ENCODE data around the gene FUT3. TPM values are rescaled to one million over a fixed set of nuclear protein-coding genes. Genes with fewer than 3 reads are reported as not detected.

Gene FUT3
- total and polyA plus RNA-seq, 2 of the 4 experiments (the other 2 are of a cell fraction) = not detected

DNA sequence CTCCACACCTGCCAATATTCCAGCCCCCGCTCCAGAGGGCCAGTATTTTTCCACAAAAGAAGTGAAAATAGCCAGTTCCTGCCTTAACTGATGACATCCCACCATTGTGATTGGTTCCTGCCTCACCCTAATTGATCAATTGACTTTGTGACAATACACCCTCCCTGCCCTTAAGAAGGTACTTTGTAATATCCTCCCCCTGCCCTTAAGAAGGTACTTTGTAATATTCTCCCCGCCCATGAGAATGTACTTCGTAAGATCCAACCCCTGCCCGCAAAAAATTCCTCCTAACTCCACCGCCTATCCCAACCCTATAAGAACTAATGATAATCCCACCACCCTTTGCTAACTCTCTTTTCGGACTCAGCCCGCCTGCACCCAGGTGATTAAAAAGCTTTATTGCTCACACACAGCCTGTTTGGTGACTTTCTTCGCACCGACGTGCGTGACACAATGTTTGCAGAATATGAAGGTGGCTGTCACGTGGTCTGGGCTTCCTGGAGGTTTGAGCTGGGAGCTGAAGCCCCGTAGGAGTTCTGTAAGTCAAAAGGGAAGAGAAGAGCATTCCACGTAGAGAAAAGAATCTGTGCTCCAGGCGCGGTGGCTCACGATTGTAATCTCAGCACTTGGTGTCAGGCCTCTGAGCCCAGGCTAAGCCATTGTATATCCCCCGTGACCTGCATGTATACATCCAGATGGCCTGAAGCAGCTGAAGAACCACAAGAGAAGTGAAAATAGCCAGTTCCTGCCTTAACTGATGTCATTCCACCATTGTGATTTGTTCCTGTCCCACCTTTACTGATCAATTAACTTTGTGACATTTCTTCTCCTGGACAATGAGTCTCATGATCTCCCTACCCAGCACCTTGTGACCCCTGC is 6.2 kb upstream of the FUT3 start:
- Histone ChIP-seq H3K79me1 (ENCODE audit: low read depth in 1 of 2, low read length in 2 of 2) (no peaks in the 10 kb centered on the region), H3K27me3 (ENCODE audit: control insufficient read depth, insufficient read depth, low read length) (peaks cover 44% of the 10 kb centered on the region), H2AK9ac (replicated peaks; ENCODE audit: low read depth, low read length, poor library complexity) (no peak overlapping the region), H2BK20ac (ENCODE audit: low read depth, low read length) (no peak overlapping the region), H4K91ac (ENCODE audit: insufficient read depth, low read depth, low read length) (no peak overlapping the region), H3K4me2 (ENCODE audit: low read depth, low read length) (no peak overlapping the region), H3K4me1 (ENCODE audit: control insufficient read depth, insufficient read depth, low read length) (no peaks in the 10 kb centered on the region; the same call in 1 of the 2 replicates), H3K9me1 (ENCODE audit: insufficient read depth, low read length) (no peaks in the 10 kb centered on the region), H3K56ac (ENCODE audit: extremely low read depth, insufficient read depth, low read length) (no peak overlapping the region), H3K27ac (ENCODE audit: insufficient read depth, low read length) (no peak overlapping the region), H3K36me3 (ENCODE audit: control insufficient read depth, insufficient read depth, low read length) (no peaks in the 10 kb centered on the region), H3K18ac (ENCODE audit: low read depth, low read length) (no peak overlapping the region), H2BK120ac (ENCODE audit: low read depth, low read length) (no peak overlapping the region), H3K9ac (ENCODE audit: low read depth, low read length) (no peak overlapping the region), H2BK5ac (ENCODE audit: low read depth, low read length, poor library complexity, severe bottlenecking) (no peak overlapping the region), H4K8ac (ENCODE audit: low read depth in 2 of 2, low read length in 2 of 2) (no peak overlapping the region), H3K9me3 (ENCODE audit: control insufficient read depth, insufficient read depth, low read length) (no peaks in the 10 kb centered on the region; the same call in 1 of the 2 replicates), H2BK15ac (ENCODE audit: low read depth, low read length) (no peak overlapping the region), H3K4me3 (ENCODE audit: insufficient read depth, low read depth, low read length) (no peak overlapping the region), H2AFZ (replicated peaks; ENCODE audit: low read length, poor library complexity) (no peak overlapping the region), H3K23ac (ENCODE audit: low read depth, low read length) (no peak overlapping the region), H3K4ac (ENCODE audit: low read depth, low read length) (no peak overlapping the region), H2AK5ac (ENCODE audit: low read depth, low read length) (no peak overlapping the region), H4K20me1 (ENCODE audit: insufficient read depth, low read length) (no peaks in the 10 kb centered on the region), H4K5ac (ENCODE audit: low read depth, low read length) (no peak overlapping the region), H3K14ac (replicated peaks; ENCODE audit: low read depth, low read length) (no peak overlapping the region)
- 65% methylated on average over 4 of the region's 18 CpGs; no CpG with 5 or more reads in 1 of the 2 experiments for WGBS, 2 experiments (ENCODE audit: extremely low coverage in 2 of 2, insufficient read length in 1 of 2)
- TF ChIP-seq MAFK (IDR thresholded peaks at IDR 0.05; ENCODE audit: low read depth, low read length) (no peak), USF2 (IDR thresholded peaks at IDR 0.05; ENCODE audit: low read depth, low read length) (no peak), POLR2A (IDR thresholded peaks at IDR 0.05; ENCODE audit: low read depth, low read length) (no peak), CEBPB (IDR thresholded peaks at IDR 0.05; ENCODE audit: low read depth, low read length) (no peak), RCOR1 (IDR thresholded peaks at IDR 0.05; ENCODE audit: insufficient replicate concordance, low read length) (no peak), MAZ (IDR thresholded peaks at IDR 0.05; ENCODE audit: borderline replicate concordance, low read depth, low read length) (no peak), CTCF (conservative IDR thresholded peaks at IDR 0.05; ENCODE audit: low read depth, low read length) (no peak)
- intact Hi-C loops (cut with micrococcal nuclease) (no loop called here), dilution Hi-C loops (cut with HindIII; ENCODE audit: low sequenced_read_pairs, unreplicated experiment) (no loop called here), in situ Hi-C loops (cut with MboI; ENCODE audit: low sequenced_read_pairs) (no loop called here)
- POLR2A ChIA-PET (ENCODE audit: unreplicated experiment) = no interaction called here
- no TSS peak for BruUV-seq (replicated peaks)
- DNase-seq (no peak), ATAC-seq (ENCODE audit: low read depth) (no peak)
- CTCF ChIA-PET = no interaction called here
